ENCODE data around the gene CDK2AP2.

The CDK2AP2 gene

GRCh38 chr11:67472882-67473281 is 35.1 kb downstream of the CDK2AP2 start:
- Histone ChIP-seq H3K9me3 (ENCODE audit: insufficient read depth, low read length) (no peaks in the 10 kb centered on the region), H4K20me1 (ENCODE audit: insufficient read depth, low read length) (no peaks in the 10 kb centered on the region), H2AFZ (ENCODE audit: low read depth, low read length) (no peak overlapping the region), H3K79me2 (ENCODE audit: low read length) (peaks cover 7% of the 10 kb centered on the region; the same call in 1 of the 2 replicates), H3K9ac (ENCODE audit: low read length) (no peak overlapping the region), H3K4me3 (ENCODE audit: low read length) (no peak overlapping the region), H3K4me2 (ENCODE audit: low read length) (no peak overlapping the region), H3K27me3 (ENCODE audit: low read depth, low read length) (no peaks in the 10 kb centered on the region), H3K36me3 (replicated peaks; ENCODE audit: low read depth, low read length) (no peaks in the 10 kb centered on the region), H3K4me1 (ENCODE audit: low read length) (peaks cover 31% of the 10 kb centered on the region), H3K27ac (ENCODE audit: low read length) (no peak overlapping the region)
- TF ChIP-seq CTCF (IDR thresholded peaks at IDR 0.05; ENCODE audit: low read depth, low read length) (no peak), EZH2phosphoT487 (IDR thresholded peaks at IDR 0.05; ENCODE audit: low read depth) (no peak)

- no peaks in the 10 kb centered on the region for H3K36me3 ChIP-seq (replicated peaks; ENCODE audit: low read depth, low read length)
- no peak for TF ChIP-seq CTCF (IDR thresholded peaks at IDR 0.05; ENCODE audit: low read depth, low read length)
- H3K4me3 ChIP-seq (ENCODE audit: low read length), result peak overlapping the region; percentile 93; the same call in 1 of the 2 replicates
- H3K4me1 ChIP-seq (ENCODE audit: low read length), result peaks cover 42% of the 10 kb centered on the region
- peak overlapping the region; percentile 20; the same call in 1 of the 2 replicates for H2AFZ ChIP-seq (ENCODE audit: low read depth, low read length)
- peak overlapping the region; percentile 28; the same call in 1 of the 2 replicates for H3K9ac ChIP-seq (ENCODE audit: low read length)
- peak overlapping the region; percentile 92 for H3K4me2 ChIP-seq (ENCODE audit: low read length)
- H4K20me1 ChIP-seq (ENCODE audit: insufficient read depth, low read length), result no peaks in the 10 kb centered on the region
- H3K27me3 ChIP-seq (ENCODE audit: low read depth, low read length), result no peaks in the 10 kb centered on the region
- H3K79me2 ChIP-seq (ENCODE audit: low read length), result peaks cover 8% of the 10 kb centered on the region
- no peaks in the 10 kb centered on the region for H3K9me3 ChIP-seq (ENCODE audit: insufficient read depth, low read length)
- H3K27ac ChIP-seq (ENCODE audit: low read length), result 0 out of 2 replicates have a peak overlapping the region, but pooled peaks have one; percentile 12
These were observed 37.5 kb downstream of the CDK2AP2 start for GRCh38 chr11:67470337-67471002.

- peak overlapping the region; percentile 85 for H2AFZ ChIP-seq (ENCODE audit: low read depth, low read length)
- H3K4me2 ChIP-seq (ENCODE audit: low read length), result peak overlapping the region; percentile 92
These were observed 38.5 kb downstream of the CDK2AP2 start for GRCh38 chr11:67469508-67469811.

More at GRCh38 chr11:67469508-67469811, 38.5 kb downstream of the CDK2AP2 start:
- Histone ChIP-seq H3K36me3 (replicated peaks; ENCODE audit: low read depth, low read length) (no peaks in the 10 kb centered on the region), H3K79me2 (ENCODE audit: low read length) (peaks cover 15% of the 10 kb centered on the region), H3K9ac (ENCODE audit: low read length) (peak overlapping the region; percentile 85), H3K4me3 (ENCODE audit: low read length) (peak overlapping the region; percentile 93), H3K9me3 (ENCODE audit: insufficient read depth, low read length) (no peaks in the 10 kb centered on the region), H3K27ac (ENCODE audit: low read length) (peak overlapping the region; percentile 48), H3K27me3 (ENCODE audit: low read depth, low read length) (no peaks in the 10 kb centered on the region), H4K20me1 (ENCODE audit: insufficient read depth, low read length) (no peaks in the 10 kb centered on the region), H3K4me1 (ENCODE audit: low read length) (peaks cover 46% of the 10 kb centered on the region)
- TF ChIP-seq CTCF (IDR thresholded peaks at IDR 0.05; ENCODE audit: low read depth, low read length) (no peak; the same call in 1 of the 2 replicates), EZH2phosphoT487 (IDR thresholded peaks at IDR 0.05; ENCODE audit: low read depth) (no peak)
